Activated T-cell treated with anti-CD3 and anti-CD28 coated beads, Interleukin-2, amount 50 U/mL, for 72 hours (primary cell): ENCODE data around the gene RPA1. TPM values are rescaled to one million over a fixed set of nuclear protein-coding genes. Genes with fewer than 3 reads are reported as not detected.

Source experiments
- ATAC-seq, 2 donors: fragments of 150-1000 bp; cut with Tn5 transposase; replicated peaks in 1 of 2; 2 replicates each; pipeline ENCODE4 v1.10.0; 2021; ENCODE audit warnings: moderate library complexity in 2 of 2, mild to moderate bottlenecking in 1 of 2
- DNase-seq, 2 donors: peaks; one replicate each; pipeline ENCODE4 v3.0.0; 2021 to 2022; ENCODE audit warnings: mixed read lengths in 1 of 2
- H3K27ac Mint-ChIP-seq: one replicate; pipeline ENCODE4 v1.8.0; 2022; ENCODE audit warnings: mild to moderate bottlenecking, moderate library complexity, mixed read lengths
- H3K27me3 Mint-ChIP-seq: one replicate; pipeline ENCODE4 v1.8.0; 2022; ENCODE audit warnings: low read depth, mixed read lengths
- H3K36me3 Mint-ChIP-seq, 2 donors: one replicate each; pipeline ENCODE4 v1.8.0; 2022; ENCODE audit warnings: mixed read lengths in 2 of 2, mild to moderate bottlenecking in 1 of 2; ENCODE audit not compliant: insufficient read depth in 2 of 2
- H3K4me1 Mint-ChIP-seq: one replicate; pipeline ENCODE4 v1.8.0; 2022; ENCODE audit warnings: low read depth, mixed read lengths
- H3K4me3 Mint-ChIP-seq, 2 donors: one replicate each; pipeline ENCODE4 v1.8.0; 2022; ENCODE audit warnings: mild to moderate bottlenecking in 2 of 2, mixed read lengths in 2 of 2, moderate library complexity in 2 of 2
- H3K9me3 Mint-ChIP-seq, 2 donors: one replicate each; pipeline ENCODE4 v1.8.0; 2022; ENCODE audit warnings: mixed read lengths in 2 of 2
- total RNA-seq, 2 donors: library from RNA; stranded (reverse); gene quantifications; one replicate each; pipeline ENCODE4 v1.2.3, GENCODE V29; 2022

The RPA1 gene
- total RNA-seq, 2 donors from 2014 or later = 178 to 211 TPM

- Mint-ChIP-seq H3K36me3 (peaks cover 18 to 36% of the 10 kb centered on the region in 2 donors), H3K4me1 (peaks cover 49% of the 10 kb centered on the region), H3K27ac (no peak overlapping the region), H3K27me3 (no peaks in the 10 kb centered on the region), H3K4me3 (peak overlapping the region; percentile 74 to 98), H3K9me3 (no peaks in the 10 kb centered on the region)
- ATAC-seq = peak; percentile 14 to 29
- peak in 1 of 2 donors; percentile 7 for DNase-seq
These were observed 42.0 kb downstream of the RPA1 start for GRCh38 chr17:1871756-1872155.

- Mint-ChIP-seq H3K27me3 (no peaks in the 10 kb centered on the region), H3K27ac (peak overlapping the region; percentile 15), H3K4me1 (peaks cover 49% of the 10 kb centered on the region), H3K9me3 (no peaks in the 10 kb centered on the region), H3K36me3 (peaks cover 18 to 40% of the 10 kb centered on the region in 2 donors), H3K4me3 (peak overlapping the region; percentile 74 to 98)
- ATAC-seq = no peak
- no peak for DNase-seq
These were observed 42.4 kb downstream of the RPA1 start for GRCh38 chr17:1872254-1872653.

GRCh38 chr17:1872976-1873375 is 43.2 kb downstream of the RPA1 start:
- H3K4me1 Mint-ChIP-seq = peaks cover 49% of the 10 kb centered on the region
- H3K27ac Mint-ChIP-seq = peak overlapping the region; percentile 86
- H3K4me3 Mint-ChIP-seq = peak overlapping the region; percentile 74 to 88
- no peaks in the 10 kb centered on the region for H3K9me3 Mint-ChIP-seq
- no peaks in the 10 kb centered on the region for H3K27me3 Mint-ChIP-seq
- peak; percentile 57 to 65 for ATAC-seq
- DNase-seq = peak; percentile 12 to 22
- H3K36me3 Mint-ChIP-seq = peaks cover 18 to 41% of the 10 kb centered on the region in 2 donors

- DNase-seq = peak; percentile 6 to 21
- no peaks in the 10 kb centered on the region for H3K27me3 Mint-ChIP-seq
- peak overlapping the region; percentile 74 to 88 for H3K4me3 Mint-ChIP-seq
- peaks cover 18 to 43% of the 10 kb centered on the region in 2 donors for H3K36me3 Mint-ChIP-seq
- H3K27ac Mint-ChIP-seq = peak overlapping the region; percentile 86
- peak; percentile 74 for ATAC-seq
- H3K4me1 Mint-ChIP-seq = peaks cover 49% of the 10 kb centered on the region
- H3K9me3 Mint-ChIP-seq = no peaks in the 10 kb centered on the region
These were observed 43.6 kb downstream of the RPA1 start for GRCh38 chr17:1873418-1873817.

- Mint-ChIP-seq H3K36me3 (peaks cover 22 to 53% of the 10 kb centered on the region in 2 donors), H3K27ac (peak overlapping the region; percentile 33), H3K4me1 (peaks cover 38% of the 10 kb centered on the region), H3K9me3 (no peaks in the 10 kb centered on the region), H3K4me3 (no peak overlapping the region), H3K27me3 (no peaks in the 10 kb centered on the region)
- ATAC-seq (no peak), DNase-seq (no peak)
These were observed 45.8 kb downstream of the RPA1 start for GRCh38 chr17:1875597-1875996.

- no peak for ATAC-seq
- peak in 1 of 2 donors; percentile 6 for DNase-seq
- H3K36me3 Mint-ChIP-seq = peaks cover 14 to 45% of the 10 kb centered on the region in 2 donors
- no peak overlapping the region for H3K27ac Mint-ChIP-seq
- H3K4me1 Mint-ChIP-seq = peaks cover 9% of the 10 kb centered on the region
- no peaks in the 10 kb centered on the region for H3K27me3 Mint-ChIP-seq
- no peaks in the 10 kb centered on the region for H3K9me3 Mint-ChIP-seq
- no peak overlapping the region for H3K4me3 Mint-ChIP-seq
These were observed 48.8 kb downstream of the RPA1 start for GRCh38 chr17:1878419-1879121.

GRCh38 chr17:1880851-1881630 is 51.2 kb downstream of the RPA1 start:
- Mint-ChIP-seq H3K4me3 (no peak overlapping the region), H3K9me3 (no peaks in the 10 kb centered on the region), H3K36me3 (peaks cover 20 to 48% of the 10 kb centered on the region in 2 donors), H3K27me3 (no peaks in the 10 kb centered on the region), H3K4me1 (no peaks in the 10 kb centered on the region), H3K27ac (no peak overlapping the region)
- ATAC-seq (no peak), DNase-seq (no peak)

GRCh38 chr17:1882836-1883235 is 53.0 kb downstream of the RPA1 start:
- no peak for ATAC-seq
- peak; percentile 22 to 27 for DNase-seq
- no peaks in the 10 kb centered on the region for H3K27me3 Mint-ChIP-seq
- no peaks in the 10 kb centered on the region for H3K9me3 Mint-ChIP-seq
- no peak overlapping the region for H3K4me3 Mint-ChIP-seq
- H3K4me1 Mint-ChIP-seq = no peaks in the 10 kb centered on the region
- no peak overlapping the region for H3K27ac Mint-ChIP-seq
- peaks cover 17 to 43% of the 10 kb centered on the region in 2 donors for H3K36me3 Mint-ChIP-seq

- Mint-ChIP-seq H3K4me3 (no peak overlapping the region), H3K27me3 (no peaks in the 10 kb centered on the region), H3K27ac (no peak overlapping the region), H3K4me1 (no peaks in the 10 kb centered on the region), H3K36me3 (peaks cover 17 to 40% of the 10 kb centered on the region in 2 donors), H3K9me3 (no peaks in the 10 kb centered on the region)
- no peak for DNase-seq
- ATAC-seq = no peak
These were observed 53.7 kb downstream of the RPA1 start for GRCh38 chr17:1883536-1883935.

GRCh38 chr17:1888741-1889140 is 58.9 kb downstream of the RPA1 start:
- H3K4me3 Mint-ChIP-seq = no peak overlapping the region
- H3K36me3 Mint-ChIP-seq = peaks cover 20 to 45% of the 10 kb centered on the region in 2 donors
- H3K9me3 Mint-ChIP-seq = no peaks in the 10 kb centered on the region
- H3K27me3 Mint-ChIP-seq = no peaks in the 10 kb centered on the region
- ATAC-seq (no peak), DNase-seq (no peak)
- H3K27ac Mint-ChIP-seq = no peak overlapping the region
- no peaks in the 10 kb centered on the region for H3K4me1 Mint-ChIP-seq

- DNase-seq = peak in 1 of 2 donors; percentile 11
- no peaks in the 10 kb centered on the region for H3K27me3 Mint-ChIP-seq
- peak overlapping the region; percentile 13 to 55 for H3K4me3 Mint-ChIP-seq
These were observed 61.1 kb downstream of the RPA1 start for GRCh38 chr17:1890758-1891450.

GRCh38 chr17:1894753-1895339 is 65.0 kb downstream of the RPA1 start:
- Mint-ChIP-seq H3K27ac (no peak overlapping the region), H3K27me3 (no peaks in the 10 kb centered on the region), H3K9me3 (no peaks in the 10 kb centered on the region), H3K4me3 (no peak overlapping the region), H3K4me1 (peaks cover 7% of the 10 kb centered on the region), H3K36me3 (peaks cover 8 to 37% of the 10 kb centered on the region in 2 donors)
- DNase-seq (no peak), ATAC-seq (no peak)

More at GRCh38 chr17:1890758-1891450, 61.1 kb downstream of the RPA1 start:
- ATAC-seq = peak; percentile 84 to 96
- Mint-ChIP-seq H3K4me1 (peaks cover 7% of the 10 kb centered on the region), H3K36me3 (peaks cover 13 to 40% of the 10 kb centered on the region in 2 donors), H3K9me3 (no peaks in the 10 kb centered on the region), H3K27ac (peak overlapping the region; percentile 31)
